ENCODE results near the gene EHD2.
"Not testable (repeated sequence)": the region's sequence is repeated elsewhere in the genome, so short reads cannot be mapped to it uniquely, and the experiment has no call there.

DNA sequence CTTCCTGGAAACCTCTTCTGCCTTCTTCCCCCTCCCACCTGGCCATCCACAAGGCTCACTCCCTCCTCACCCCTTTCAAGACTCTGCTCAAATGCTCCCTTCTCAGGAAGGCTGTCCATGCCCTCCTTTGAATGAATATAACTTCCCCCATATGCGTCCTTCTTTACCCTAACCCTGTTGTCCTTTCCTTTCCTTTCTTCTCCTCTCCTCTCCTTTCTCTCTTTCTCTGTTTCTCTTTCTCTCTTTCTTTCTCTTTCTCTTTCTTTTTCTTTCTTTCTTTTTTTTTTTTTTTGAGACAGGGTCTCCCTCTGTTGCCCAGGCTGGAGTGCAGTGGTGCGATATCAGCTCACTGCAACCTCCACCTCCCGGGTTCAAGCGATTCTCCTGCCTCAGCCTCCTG, 15.1 kb downstream of the EHD2 start:
- TF ChIP-seq CTCF (conservative IDR thresholded peaks at IDR 0.05; ENCODE audit: low read depth, low read length); EZH2 (IDR thresholded peaks at IDR 0.05; ENCODE audit: borderline replicate concordance, low read depth, low read length, poor library complexity, severe bottlenecking): not testable (repeated sequence)

Measured in A673 (cell line).